Sigmoid colon (tissue), 7 donors: ENCODE data around the gene VIL1. TPM values are rescaled to one million over a fixed set of nuclear protein-coding genes. Genes with fewer than 3 reads are reported as not detected.

Experiments used
- DNase-seq: peaks from one replicate; pipeline ENCODE4 v3.0.0-alpha.2; 2019
- H3K27ac ChIP-seq, 4 donors: fragments of 200-600 bp; sonication (generic); one replicate each; pipeline ENCODE4 v1.5.1; 2016 to 2019; ENCODE audit warnings: mild to moderate bottlenecking in 1 of 4
- H3K27me3 ChIP-seq, 3 donors: fragments of 200-600 bp; sonication (generic); one replicate each; pipeline ENCODE4 v1.5.1; 2019; ENCODE audit warnings: mild to moderate bottlenecking in 1 of 3
- H3K36me3 ChIP-seq, 4 donors: fragments of 200-600 bp; sonication (generic); one replicate each; pipeline ENCODE4 v1.5.1; 2016 to 2019
- H3K4me1 ChIP-seq, 4 donors: fragments of 200-600 bp; sonication (generic); one replicate each; pipeline ENCODE4 v1.5.1; 2017 to 2019
- H3K4me3 ChIP-seq, 4 donors: fragments of 200-600 bp; sonication (generic); one replicate each; pipeline ENCODE4 v1.5.1; 2017 to 2019; ENCODE audit warnings: mild to moderate bottlenecking in 2 of 4, moderate library complexity in 1 of 4
- H3K9me3 ChIP-seq, 4 donors: fragments of 200-600 bp in 3 of 4; sonication (generic) in 3 of 4; one replicate each; pipeline versions ENCODE4 v1.5.1 to v1.6.1; 2013 to 2019
- EP300 ChIP-seq, 4 donors: sonication (generic); formaldehyde crosslinking; IDR thresholded peaks; one replicate each; pipeline ENCODE4 v1.6.1; 2017; ENCODE audit warnings: antibody characterized with exemption in 4 of 4
- POLR2A ChIP-seq, 2 donors: fragments of 450-650 bp; IDR thresholded peaks; one replicate each; pipeline ENCODE4 v1.6.1; 2016; ENCODE audit warnings: antibody characterized with exemption in 2 of 2, mild to moderate bottlenecking in 2 of 2, moderate library complexity in 2 of 2
- POLR2AphosphoS5 ChIP-seq, 4 donors: sonication (generic); formaldehyde crosslinking; IDR thresholded peaks; one replicate each; pipeline ENCODE4 v1.6.1; 2017; ENCODE audit warnings: antibody characterized with exemption in 4 of 4
- WGBS, 2 donors: extraction: QIAGEN DNeasy Blood & Tissue Kit; methylation state at CpG; one replicate each; pipeline ENCODE4 v1.1.7; 2013; 5-methylcytosine and 5-hydroxymethylcytosine counted together
- intact Hi-C: fragments of 100-400 bp; cut with DNase I; formaldehyde crosslinking; loops from one replicate; pipeline ENCODE4 v1.15.1; 2023
- polyA plus RNA-seq, 3 donors: library from polyadenylated mRNA; stranded (reverse); fragments of 200-250 nt; gene quantifications; one replicate each; pipeline ENCODE4 v1.2.3, GENCODE V29; 2013
- total RNA-seq, 4 donors: library from RNA; depleted of rRNA; stranded (reverse); fragments of >200 nt; gene quantifications; one replicate each; pipeline ENCODE4 v1.1.0, GENCODE V29; 2016
- TF ChIP-seq, protein P1 (sequence below), 4 experiments: fragments of 450-650 bp in 3 of 4; fragments of 200-600 bp in 1 of 4; IDR thresholded peaks; one replicate each; pipeline ENCODE4 v1.5.1; 2016 to 2019; ENCODE audit warnings: antibody characterized with exemption in 4 of 4, mild to moderate bottlenecking in 3 of 4, moderate library complexity in 2 of 4
- donor health status: healthy with polysubstance abuse.
- donor health status: Bipolar disorder and iron deficiency.
- donor health status: healthy.

Gene VIL1
- total and polyA plus RNA-seq, 7 donors: 0.71 to 172 (median 111) TPM; not detected in 2

DNA sequence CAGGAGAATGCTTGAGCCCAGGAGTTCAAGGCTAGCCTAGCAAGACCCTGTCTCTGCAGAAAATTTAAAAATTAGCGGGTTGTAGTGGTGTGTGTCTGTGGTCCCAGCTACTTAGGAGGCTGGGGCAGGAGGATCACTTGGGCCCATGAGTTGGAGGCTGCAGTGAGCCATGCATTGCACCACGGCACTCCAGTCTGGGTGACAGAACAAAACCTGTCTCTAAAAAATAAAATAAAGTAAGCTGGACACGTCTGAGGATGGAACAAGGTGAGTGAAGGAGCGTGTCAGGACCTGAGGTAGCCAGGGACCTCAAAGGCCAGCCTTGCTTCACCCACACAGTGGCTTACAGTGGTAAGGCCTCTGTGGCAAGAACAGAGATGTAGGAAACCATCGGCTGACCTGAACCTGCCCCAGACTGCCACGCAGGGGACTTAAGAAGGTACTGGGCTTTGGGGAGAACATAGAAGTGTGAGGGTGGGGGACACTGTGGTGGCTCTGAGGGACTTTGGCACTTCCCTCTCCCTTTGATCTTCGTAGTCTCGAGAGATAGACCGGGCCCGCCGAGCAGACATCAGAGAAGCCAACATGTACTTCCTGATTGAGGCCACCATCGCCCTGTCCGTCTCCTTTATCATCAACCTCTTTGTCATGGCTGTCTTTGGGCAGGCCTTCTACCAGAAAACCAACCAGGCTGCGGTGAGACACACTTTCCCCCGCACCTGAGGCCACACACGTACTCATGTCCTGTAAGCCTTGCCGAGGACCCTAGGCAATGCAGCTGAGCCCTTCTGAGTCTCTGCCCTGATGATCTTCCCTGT, 29.4 kb upstream of the VIL1 start:
- TF ChIP-seq EP300 (IDR thresholded peaks at IDR 0.05) (no peak), POLR2AphosphoS5 (IDR thresholded peaks at IDR 0.05) (no peak), POLR2A (IDR thresholded peaks at IDR 0.05) (no peak)
- TF ChIP-seq, protein P1, sequence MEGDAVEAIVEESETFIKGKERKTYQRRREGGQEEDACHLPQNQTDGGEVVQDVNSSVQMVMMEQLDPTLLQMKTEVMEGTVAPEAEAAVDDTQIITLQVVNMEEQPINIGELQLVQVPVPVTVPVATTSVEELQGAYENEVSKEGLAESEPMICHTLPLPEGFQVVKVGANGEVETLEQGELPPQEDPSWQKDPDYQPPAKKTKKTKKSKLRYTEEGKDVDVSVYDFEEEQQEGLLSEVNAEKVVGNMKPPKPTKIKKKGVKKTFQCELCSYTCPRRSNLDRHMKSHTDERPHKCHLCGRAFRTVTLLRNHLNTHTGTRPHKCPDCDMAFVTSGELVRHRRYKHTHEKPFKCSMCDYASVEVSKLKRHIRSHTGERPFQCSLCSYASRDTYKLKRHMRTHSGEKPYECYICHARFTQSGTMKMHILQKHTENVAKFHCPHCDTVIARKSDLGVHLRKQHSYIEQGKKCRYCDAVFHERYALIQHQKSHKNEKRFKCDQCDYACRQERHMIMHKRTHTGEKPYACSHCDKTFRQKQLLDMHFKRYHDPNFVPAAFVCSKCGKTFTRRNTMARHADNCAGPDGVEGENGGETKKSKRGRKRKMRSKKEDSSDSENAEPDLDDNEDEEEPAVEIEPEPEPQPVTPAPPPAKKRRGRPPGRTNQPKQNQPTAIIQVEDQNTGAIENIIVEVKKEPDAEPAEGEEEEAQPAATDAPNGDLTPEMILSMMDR (IDR thresholded peaks at IDR 0.05): no peak
- Histone ChIP-seq H3K4me3 (no peak overlapping the region), H3K27ac (no peak overlapping the region), H3K4me1 (peaks cover 0 to 15% (median 9%) of the 10 kb centered on the region in 4 donors), H3K27me3 (no peaks in the 10 kb centered on the region), H3K36me3 (no peaks in the 10 kb centered on the region), H3K9me3 (no peaks in the 10 kb centered on the region)
- intact Hi-C loops: no loop called here
- WGBS, 2 donors: 88 to 89% methylated on average over 17 of the region's 17 CpGs
- no peak for DNase-seq

DNA sequence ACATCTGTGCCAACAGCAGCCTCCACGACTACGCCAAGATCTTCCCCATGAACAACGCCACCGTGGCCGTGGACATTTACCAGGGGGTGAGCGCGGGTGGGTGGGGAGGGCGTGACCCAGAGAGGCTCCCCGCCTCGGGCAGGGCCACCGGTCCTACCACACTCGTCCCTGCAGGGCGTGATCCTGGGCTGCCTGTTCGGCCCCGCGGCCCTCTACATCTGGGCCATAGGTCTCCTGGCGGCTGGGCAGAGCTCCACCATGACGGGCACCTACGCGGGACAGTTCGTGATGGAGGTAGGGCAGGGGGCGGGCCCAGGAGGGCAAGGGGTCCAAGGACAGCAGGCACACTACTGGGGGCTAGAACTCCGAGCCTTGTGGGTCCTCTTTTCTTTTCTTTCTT, 27.7 kb upstream of the VIL1 start:
- DNase-seq: no peak
- H3K36me3 ChIP-seq: no peaks in the 10 kb centered on the region
- no peaks in the 10 kb centered on the region for H3K9me3 ChIP-seq
- no peak overlapping the region for H3K27ac ChIP-seq
- H3K27me3 ChIP-seq: no peaks in the 10 kb centered on the region
- 87 to 93% methylated on average over 23 of the region's 23 CpGs for WGBS, 2 donors
- peaks cover 0 to 23% (median 15%) of the 10 kb centered on the region in 4 donors for H3K4me1 ChIP-seq
- no peak for TF ChIP-seq POLR2A (IDR thresholded peaks at IDR 0.05)
- no peak for TF ChIP-seq POLR2AphosphoS5 (IDR thresholded peaks at IDR 0.05)
- no peak for TF ChIP-seq EP300 (IDR thresholded peaks at IDR 0.05)
- TF ChIP-seq, protein P1 (IDR thresholded peaks at IDR 0.05): no peak
- no peak overlapping the region for H3K4me3 ChIP-seq
- intact Hi-C loops: no loop called here

DNA sequence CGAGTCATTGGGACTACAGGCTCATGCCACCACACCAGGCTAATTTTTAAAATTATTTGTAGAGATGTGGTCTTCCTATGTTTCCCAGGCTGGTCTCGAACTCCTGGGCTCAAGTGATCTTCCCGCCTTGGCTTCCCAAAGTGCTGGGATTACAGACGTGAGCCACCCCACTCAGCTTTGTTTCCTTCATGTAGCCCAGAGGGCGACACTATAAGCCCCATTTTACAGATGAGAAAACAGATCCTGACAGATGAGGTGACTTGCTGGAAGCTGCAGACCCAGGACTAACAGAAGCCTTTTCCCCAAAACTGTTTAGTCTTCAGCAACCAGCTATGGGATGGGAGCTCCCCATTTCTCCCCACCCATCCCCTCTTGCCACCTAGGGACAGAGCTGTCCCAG, 26.5 kb upstream of the VIL1 start:
- intact Hi-C loops: no loop called here
- TF ChIP-seq POLR2AphosphoS5 (IDR thresholded peaks at IDR 0.05) (no peak), POLR2A (IDR thresholded peaks at IDR 0.05) (no peak), EP300 (IDR thresholded peaks at IDR 0.05) (no peak)
- TF ChIP-seq, protein P1 (IDR thresholded peaks at IDR 0.05): no peak

DNA sequence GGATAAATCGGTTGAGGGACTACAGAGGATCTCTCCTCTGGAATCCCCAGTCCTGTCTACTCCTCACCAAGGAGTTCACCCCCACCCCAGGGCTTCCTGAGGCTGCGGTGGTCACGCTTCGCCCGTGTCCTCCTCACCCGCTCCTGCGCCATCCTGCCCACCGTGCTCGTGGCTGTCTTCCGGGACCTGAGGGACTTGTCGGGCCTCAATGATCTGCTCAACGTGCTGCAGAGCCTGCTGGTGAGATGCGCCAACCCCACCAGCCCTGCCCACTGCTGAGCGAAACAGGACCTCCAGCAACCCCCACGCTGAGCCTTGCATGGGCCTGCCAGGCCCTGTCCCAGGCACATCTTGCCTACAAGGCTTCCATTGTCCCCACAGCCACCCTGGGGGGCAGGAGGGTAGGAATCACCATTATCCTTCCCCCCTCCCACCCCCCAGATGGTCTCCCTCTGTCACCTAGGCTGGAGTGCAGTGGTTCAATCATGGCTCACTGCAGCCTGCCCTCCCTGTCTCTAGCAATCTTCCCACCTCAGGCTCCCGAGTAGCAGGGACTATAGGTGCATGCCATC, 25.9 kb upstream of the VIL1 start:
- DNase-seq: no peak
- Histone ChIP-seq H3K27ac (no peak overlapping the region), H3K9me3 (no peaks in the 10 kb centered on the region), H3K4me1 (peaks cover 0 to 24% (median 23%) of the 10 kb centered on the region in 4 donors), H3K27me3 (no peaks in the 10 kb centered on the region), H3K36me3 (no peaks in the 10 kb centered on the region), H3K4me3 (no peak overlapping the region)
- 80 to 88% methylated on average over 16 of the region's 16 CpGs for WGBS, 2 donors
- intact Hi-C loops: no loop called here
- no peak for TF ChIP-seq POLR2A (IDR thresholded peaks at IDR 0.05)

More for the DNA sequence above, 26.5 kb upstream of the VIL1 start:
- Histone ChIP-seq H3K4me3 (no peak overlapping the region), H3K4me1 (peaks cover 0 to 24% (median 23%) of the 10 kb centered on the region in 4 donors), H3K27me3 (no peaks in the 10 kb centered on the region), H3K27ac (no peak overlapping the region), H3K36me3 (no peaks in the 10 kb centered on the region), H3K9me3 (no peaks in the 10 kb centered on the region)
- DNase-seq: no peak
- WGBS, 2 donors: 92 to 96% methylated on average over 5 of the region's 5 CpGs

DNA sequence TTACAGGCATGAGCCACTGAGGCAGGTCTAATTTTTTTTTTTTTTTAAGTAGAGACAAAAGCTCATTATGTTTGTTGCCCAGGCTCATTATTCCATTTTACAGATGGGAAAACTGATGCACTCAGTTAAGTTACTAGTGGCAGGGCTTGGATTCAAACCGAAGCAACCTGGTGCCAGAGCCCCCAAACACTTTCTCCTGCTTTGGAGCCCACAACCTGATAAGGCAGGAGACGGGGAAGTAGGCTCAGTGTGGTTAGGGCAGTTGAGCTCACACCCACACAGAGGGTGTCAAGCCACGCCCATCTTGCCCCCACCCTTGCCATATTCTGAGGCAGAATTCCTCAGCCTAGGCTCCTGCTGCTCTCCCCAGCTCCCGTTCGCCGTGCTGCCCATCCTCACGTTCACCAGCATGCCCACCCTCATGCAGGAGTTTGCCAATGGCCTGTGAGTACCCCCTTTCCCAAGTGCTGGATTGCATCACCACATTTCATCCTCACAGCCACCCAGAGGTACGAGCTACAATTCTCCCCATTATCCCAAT, 25.1 kb upstream of the VIL1 start:
- Histone ChIP-seq H3K4me1 (peaks cover 0 to 28% (median 26%) of the 10 kb centered on the region in 4 donors), H3K27ac (no peak overlapping the region), H3K9me3 (no peaks in the 10 kb centered on the region), H3K36me3 (no peaks in the 10 kb centered on the region), H3K4me3 (no peak overlapping the region), H3K27me3 (no peaks in the 10 kb centered on the region)
- intact Hi-C loops: no loop called here
- no peak for DNase-seq
- 47 to 65% methylated on average over 8 of the region's 8 CpGs for WGBS, 2 donors
- no peak for TF ChIP-seq POLR2AphosphoS5 (IDR thresholded peaks at IDR 0.05)
- TF ChIP-seq, protein P1 (IDR thresholded peaks at IDR 0.05): no peak
- no peak for TF ChIP-seq POLR2A (IDR thresholded peaks at IDR 0.05)
